Ascending aorta (tissue), 2 donors: ENCODE data around the gene CD244. TPM values are rescaled to one million over a fixed set of nuclear protein-coding genes. Genes with fewer than 3 reads are reported as not detected.
"Not testable (repeated sequence)": the region's sequence is repeated elsewhere in the genome, so short reads cannot be mapped to it uniquely, and the experiment has no call there.

Source experiments
- DNase-seq, 2 donors: peaks; one replicate each; pipeline ENCODE4 v3.0.0-alpha.2; 2019; ENCODE audit warnings: low spot score in 2 of 2
- H3K27ac ChIP-seq, 2 donors: fragments of 200-600 bp; sonication (generic); one replicate each; pipeline ENCODE4 v1.5.1; 2016 to 2017; ENCODE audit warnings: mild to moderate bottlenecking in 1 of 2
- H3K27me3 ChIP-seq: fragments of 200-600 bp; sonication (generic); one replicate; pipeline ENCODE4 v1.5.1; 2017
- H3K36me3 ChIP-seq, 2 donors: fragments of 200-600 bp; sonication (generic); one replicate each; pipeline ENCODE4 v1.5.1; 2016
- H3K4me1 ChIP-seq, 2 donors: fragments of 200-600 bp; sonication (generic); one replicate each; pipeline ENCODE4 v1.5.1; 2016 to 2017; ENCODE audit warnings: mild to moderate bottlenecking in 1 of 2
- H3K4me3 ChIP-seq, 2 donors: fragments of 200-600 bp; sonication (generic); one replicate each; pipeline ENCODE4 v1.5.1; 2016 to 2017; ENCODE audit warnings: mild to moderate bottlenecking in 1 of 2
- H3K9me3 ChIP-seq, 2 donors: fragments of 200-600 bp; sonication (generic); one replicate each; pipeline ENCODE4 v1.5.1; 2016
- intact Hi-C: fragments of 100-400 bp; cut with DNase I; formaldehyde crosslinking; loops from one replicate; pipeline ENCODE4 v1.15.1; 2023
- total RNA-seq: library from RNA; depleted of rRNA; stranded (reverse); fragments of >200 nt; gene quantifications from one replicate; pipeline ENCODE4 v1.1.0, GENCODE V29; 2016
- TF ChIP-seq, protein P1 (sequence below), 3 experiments: fragments of 200-600 bp in 2 of 3; fragments of 450-650 bp in 1 of 3; sonication (generic) in 2 of 3; IDR thresholded peaks; one replicate each; pipeline ENCODE4 v1.5.1; 2016 to 2019; ENCODE audit warnings: antibody characterized with exemption in 3 of 3, mild to moderate bottlenecking in 1 of 3, moderate library complexity in 1 of 3

CD244 gene
- total RNA-seq, 1 donor from 2014 or later: not detected

DNA sequence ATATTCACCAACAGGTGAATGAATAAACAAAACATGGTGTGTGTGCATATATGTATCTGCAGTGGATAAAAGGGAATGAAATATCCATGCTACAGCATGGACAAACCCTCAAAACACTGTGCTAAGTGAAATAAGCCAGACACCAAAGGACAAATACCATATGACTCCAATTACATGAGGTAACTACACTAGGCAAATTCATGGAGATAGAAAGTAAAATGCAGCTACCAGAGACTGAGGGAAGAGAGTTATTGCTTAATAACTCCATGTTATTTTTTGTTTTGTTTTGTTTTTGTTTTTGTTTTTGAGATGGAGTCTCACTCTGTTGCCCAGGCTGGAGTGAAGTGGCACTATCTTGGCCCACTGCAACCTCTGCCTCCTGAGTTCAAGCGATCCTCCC lies 19.9 kb upstream of the CD244 start:
- Histone ChIP-seq H3K9me3 (no peaks in the 10 kb centered on the region), H3K4me1 (no peaks in the 10 kb centered on the region), H3K4me3 (no peak overlapping the region), H3K36me3 (no peaks in the 10 kb centered on the region), H3K27ac (no peak overlapping the region), H3K27me3 (no peaks in the 10 kb centered on the region)
- TF ChIP-seq, protein P1, sequence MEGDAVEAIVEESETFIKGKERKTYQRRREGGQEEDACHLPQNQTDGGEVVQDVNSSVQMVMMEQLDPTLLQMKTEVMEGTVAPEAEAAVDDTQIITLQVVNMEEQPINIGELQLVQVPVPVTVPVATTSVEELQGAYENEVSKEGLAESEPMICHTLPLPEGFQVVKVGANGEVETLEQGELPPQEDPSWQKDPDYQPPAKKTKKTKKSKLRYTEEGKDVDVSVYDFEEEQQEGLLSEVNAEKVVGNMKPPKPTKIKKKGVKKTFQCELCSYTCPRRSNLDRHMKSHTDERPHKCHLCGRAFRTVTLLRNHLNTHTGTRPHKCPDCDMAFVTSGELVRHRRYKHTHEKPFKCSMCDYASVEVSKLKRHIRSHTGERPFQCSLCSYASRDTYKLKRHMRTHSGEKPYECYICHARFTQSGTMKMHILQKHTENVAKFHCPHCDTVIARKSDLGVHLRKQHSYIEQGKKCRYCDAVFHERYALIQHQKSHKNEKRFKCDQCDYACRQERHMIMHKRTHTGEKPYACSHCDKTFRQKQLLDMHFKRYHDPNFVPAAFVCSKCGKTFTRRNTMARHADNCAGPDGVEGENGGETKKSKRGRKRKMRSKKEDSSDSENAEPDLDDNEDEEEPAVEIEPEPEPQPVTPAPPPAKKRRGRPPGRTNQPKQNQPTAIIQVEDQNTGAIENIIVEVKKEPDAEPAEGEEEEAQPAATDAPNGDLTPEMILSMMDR (IDR thresholded peaks at IDR 0.05): no peak
- intact Hi-C loops: no loop called here
- no peak for DNase-seq

DNA sequence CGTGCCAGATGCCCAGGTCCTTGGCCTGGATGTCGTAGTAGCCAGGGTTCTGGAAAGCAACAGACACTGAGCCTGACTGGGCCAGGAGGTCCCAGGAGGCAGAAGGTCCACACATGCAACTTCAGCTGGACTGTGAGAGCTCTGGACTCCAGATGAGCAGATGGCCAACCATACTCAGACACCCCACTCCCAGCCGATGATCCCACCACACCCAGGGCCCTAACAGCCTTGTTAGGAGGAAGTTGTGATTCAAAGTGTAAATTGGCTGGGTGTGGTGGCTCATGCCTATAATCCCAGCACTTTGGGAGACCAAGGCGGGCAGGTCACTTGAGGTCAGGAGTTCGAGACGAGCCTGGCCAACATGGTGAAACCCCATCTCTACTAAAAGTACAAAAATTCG lies 18.6 kb upstream of the CD244 start:
- H3K27ac ChIP-seq, H3K4me3 ChIP-seq, H3K4me1 ChIP-seq, H3K36me3 ChIP-seq, intact Hi-C loops, H3K9me3 ChIP-seq, H3K27me3 ChIP-seq, DNase-seq: not testable (repeated sequence)

DNA sequence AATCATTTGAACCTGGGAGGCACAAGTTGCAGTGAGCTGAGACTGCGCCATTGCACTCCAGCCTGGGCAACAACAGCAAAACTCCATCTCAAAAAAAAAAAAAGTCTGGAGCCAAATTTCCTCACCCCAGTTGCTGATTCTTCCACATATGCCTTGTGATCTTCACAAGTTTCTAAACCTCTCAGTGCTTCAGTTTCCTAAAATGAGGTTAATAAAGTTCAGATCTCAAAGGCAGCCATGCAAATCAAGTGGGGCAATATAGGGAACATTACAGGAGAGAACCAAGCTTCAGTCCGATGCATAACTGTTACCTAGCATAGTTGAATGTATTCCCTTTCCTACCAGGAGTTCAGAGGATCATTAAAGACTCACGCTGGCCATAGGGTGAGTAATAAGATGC lies 17.5 kb upstream of the CD244 start:
- H3K36me3 ChIP-seq: no peaks in the 10 kb centered on the region
- H3K27ac ChIP-seq: no peak overlapping the region
- no peaks in the 10 kb centered on the region for H3K9me3 ChIP-seq

DNA sequence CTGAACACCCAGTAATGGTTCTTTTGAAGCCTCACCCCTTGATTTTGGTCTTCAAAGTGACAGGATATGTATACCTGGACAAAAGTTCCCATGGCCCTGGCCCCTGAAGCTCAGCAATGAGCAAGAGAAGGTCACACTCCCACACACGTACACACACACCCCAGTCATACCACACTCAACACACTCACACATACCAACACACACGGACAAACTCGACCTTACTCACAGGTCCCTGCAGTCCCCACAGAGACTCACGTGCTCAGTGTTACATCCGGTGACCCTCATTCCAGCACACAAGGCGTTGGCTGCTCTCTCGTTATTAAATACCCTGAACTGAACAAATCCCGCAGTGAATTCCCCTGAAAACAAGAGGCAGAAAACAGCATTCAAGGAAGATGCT lies 16.4 kb upstream of the CD244 start:
- H3K36me3 ChIP-seq: no peaks in the 10 kb centered on the region
- intact Hi-C loops: no loop called here
- no peaks in the 10 kb centered on the region for H3K9me3 ChIP-seq
- DNase-seq: no peak
- H3K4me3 ChIP-seq: no peak overlapping the region
- H3K27ac ChIP-seq: no peak overlapping the region
- TF ChIP-seq, protein P1 (IDR thresholded peaks at IDR 0.05): no peak
- no peaks in the 10 kb centered on the region for H3K27me3 ChIP-seq
- no peaks in the 10 kb centered on the region for H3K4me1 ChIP-seq

More for the DNA sequence above, 17.5 kb upstream of the CD244 start:
- DNase-seq: no peak
- no peak overlapping the region for H3K4me3 ChIP-seq
- H3K27me3 ChIP-seq: no peaks in the 10 kb centered on the region
- intact Hi-C loops: no loop called here
- H3K4me1 ChIP-seq: no peaks in the 10 kb centered on the region
- TF ChIP-seq, protein P1 (IDR thresholded peaks at IDR 0.05): no peak

DNA sequence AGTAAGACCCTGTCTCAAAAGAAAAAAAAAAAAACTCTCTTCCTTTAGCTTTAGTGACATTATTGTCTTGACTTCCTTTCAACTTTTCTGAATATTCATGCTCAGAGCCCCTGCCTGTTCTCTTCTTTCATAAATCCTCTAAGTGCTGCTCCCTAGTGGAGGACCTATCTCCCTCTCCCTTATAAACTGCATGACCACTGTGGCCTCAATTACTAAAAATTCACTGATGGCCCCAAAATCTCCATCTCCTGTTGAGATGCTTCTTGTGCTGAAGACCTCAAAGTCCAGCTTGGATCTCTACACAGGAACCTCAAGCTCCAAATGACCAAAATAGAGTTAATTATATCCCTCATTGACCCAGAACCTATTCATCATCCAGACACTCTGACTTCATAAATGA lies 14.5 kb upstream of the CD244 start:
- TF ChIP-seq, protein P1 (IDR thresholded peaks at IDR 0.05): no peak
- Histone ChIP-seq H3K9me3 (no peaks in the 10 kb centered on the region), H3K27ac (no peak overlapping the region), H3K27me3 (no peaks in the 10 kb centered on the region), H3K4me3 (no peak overlapping the region), H3K36me3 (no peaks in the 10 kb centered on the region), H3K4me1 (no peaks in the 10 kb centered on the region)
- DNase-seq: no peak
- intact Hi-C loops: no loop called here

DNA sequence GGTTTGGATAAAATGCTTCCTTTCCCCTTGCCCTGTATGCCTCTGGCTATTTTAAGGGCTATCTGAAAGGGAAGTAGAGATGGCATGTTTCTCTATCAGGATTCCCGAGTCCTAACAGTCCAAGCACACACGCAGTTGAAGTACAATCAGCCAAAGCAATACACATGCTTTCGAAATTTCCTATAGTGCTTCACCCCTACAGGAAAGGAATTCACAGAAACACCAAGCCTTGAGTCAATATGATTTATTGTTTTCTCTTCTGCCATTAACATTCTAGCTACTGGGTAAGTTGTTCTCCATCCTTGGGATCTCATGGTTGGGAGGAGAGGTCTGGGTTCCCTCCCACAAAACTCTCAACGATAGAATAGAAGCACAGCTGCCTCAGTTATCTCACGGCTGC lies 13.6 kb upstream of the CD244 start:
- TF ChIP-seq, protein P1 (IDR thresholded peaks at IDR 0.05): no peak
- no peaks in the 10 kb centered on the region for H3K27me3 ChIP-seq
- H3K4me1 ChIP-seq: no peaks in the 10 kb centered on the region
- no peak for DNase-seq
- no peak overlapping the region for H3K4me3 ChIP-seq
- no peak overlapping the region for H3K27ac ChIP-seq
- intact Hi-C loops: no loop called here
- H3K36me3 ChIP-seq: no peaks in the 10 kb centered on the region
- no peaks in the 10 kb centered on the region for H3K9me3 ChIP-seq

DNA sequence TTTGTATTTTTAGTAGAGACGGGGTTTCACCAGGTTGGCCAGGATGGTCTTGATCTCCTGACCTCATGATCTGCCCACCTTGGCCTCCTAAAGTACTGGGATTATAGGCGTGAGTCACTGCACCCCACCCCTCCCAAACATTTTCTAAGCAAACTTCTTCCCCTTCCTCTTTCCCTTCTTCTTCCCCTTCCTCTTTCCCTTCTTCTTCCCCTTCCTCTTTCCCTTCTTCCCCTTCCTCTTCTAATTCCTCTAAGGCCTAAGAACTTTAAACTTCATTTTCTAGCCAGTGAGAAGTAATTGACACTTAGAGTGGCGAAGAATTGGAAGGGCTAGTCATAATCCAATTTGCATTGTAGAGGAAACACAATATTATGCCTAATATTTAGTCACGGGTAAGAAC lies 12.9 kb upstream of the CD244 start:
- H3K4me1 ChIP-seq, H3K36me3 ChIP-seq, H3K27ac ChIP-seq, intact Hi-C loops, DNase-seq, H3K27me3 ChIP-seq, H3K9me3 ChIP-seq, H3K4me3 ChIP-seq: not testable (repeated sequence)
